ENCODE measurements around the gene PLAC1.
A peak's percentile ranks its signal among the peaks of the same experiment; 100 is the strongest.

PLAC1 gene

GRCh38 chrX:134562002-134562401, 96.3 kb downstream of the PLAC1 start:
- no CpG with 5 or more reads among the region's 2 CpGs for WGBS (ENCODE audit: insufficient coverage, insufficient read length)
- Histone ChIP-seq H3K4me1 (ENCODE audit: control insufficient read depth, insufficient read depth, low read length) (no peaks in the 10 kb centered on the region), H3K27ac (ENCODE audit: low read length) (no peak overlapping the region), H3K36me3 (ENCODE audit: control insufficient read depth, insufficient read depth, low read length) (no peaks in the 10 kb centered on the region), H3K27me3 (ENCODE audit: control insufficient read depth, insufficient read depth, low read length) (no peaks in the 10 kb centered on the region), H3K9me3 (ENCODE audit: control insufficient read depth, insufficient read depth, low read length) (no peaks in the 10 kb centered on the region), H3K4me3 (ENCODE audit: low read length) (no peak overlapping the region)
- no peak for DNase-seq (ENCODE audit: low read depth, low spot score)

GRCh38 chrX:134558133-134558532, 100.1 kb downstream of the PLAC1 start:
- no peak overlapping the region for H3K4me3 ChIP-seq (ENCODE audit: low read length)
- H3K27ac ChIP-seq (ENCODE audit: low read length) = no peak overlapping the region
- no peaks in the 10 kb centered on the region for H3K4me1 ChIP-seq (ENCODE audit: control insufficient read depth, insufficient read depth, low read length)
- no peaks in the 10 kb centered on the region for H3K36me3 ChIP-seq (ENCODE audit: control insufficient read depth, insufficient read depth, low read length)
- DNase-seq (ENCODE audit: low read depth, low spot score) = no peak
- no peaks in the 10 kb centered on the region for H3K9me3 ChIP-seq (ENCODE audit: control insufficient read depth, insufficient read depth, low read length)
- no peaks in the 10 kb centered on the region for H3K27me3 ChIP-seq (ENCODE audit: control insufficient read depth, insufficient read depth, low read length)
- no CpG with 5 or more reads among the region's 4 CpGs for WGBS (ENCODE audit: insufficient coverage, insufficient read length)

- no peak for DNase-seq (ENCODE audit: low read depth, low spot score)
- Histone ChIP-seq H3K9me3 (ENCODE audit: control insufficient read depth, insufficient read depth, low read length) (no peaks in the 10 kb centered on the region), H3K27ac (ENCODE audit: low read length) (no peak overlapping the region), H3K36me3 (ENCODE audit: control insufficient read depth, insufficient read depth, low read length) (no peaks in the 10 kb centered on the region), H3K4me1 (ENCODE audit: control insufficient read depth, insufficient read depth, low read length) (no peaks in the 10 kb centered on the region), H3K27me3 (ENCODE audit: control insufficient read depth, insufficient read depth, low read length) (peaks cover 10% of the 10 kb centered on the region), H3K4me3 (ENCODE audit: low read length) (no peak overlapping the region)
- no CpG with 5 or more reads among the region's 8 CpGs for WGBS (ENCODE audit: insufficient coverage, insufficient read length)
Observed at GRCh38 chrX:134554291-134554690, 104.0 kb downstream of the PLAC1 start.

GRCh38 chrX:134552351-134552750, 105.9 kb downstream of the PLAC1 start:
- Histone ChIP-seq H3K4me3 (ENCODE audit: low read length) (no peak overlapping the region), H3K27me3 (ENCODE audit: control insufficient read depth, insufficient read depth, low read length) (peaks cover 10% of the 10 kb centered on the region), H3K9me3 (ENCODE audit: control insufficient read depth, insufficient read depth, low read length) (no peaks in the 10 kb centered on the region), H3K4me1 (ENCODE audit: control insufficient read depth, insufficient read depth, low read length) (no peaks in the 10 kb centered on the region), H3K27ac (ENCODE audit: low read length) (no peak overlapping the region), H3K36me3 (ENCODE audit: control insufficient read depth, insufficient read depth, low read length) (no peaks in the 10 kb centered on the region)
- DNase-seq (ENCODE audit: low read depth, low spot score) = no peak
- WGBS (ENCODE audit: insufficient coverage, insufficient read length) = no CpG with 5 or more reads among the region's 5 CpGs

GRCh38 chrX:134551376-134552048, 106.8 kb downstream of the PLAC1 start:
- no CpG with 5 or more reads among the region's 22 CpGs for WGBS (ENCODE audit: insufficient coverage, insufficient read length)
- H3K27ac ChIP-seq (ENCODE audit: low read length) = no peak overlapping the region
- H3K27me3 ChIP-seq (ENCODE audit: control insufficient read depth, insufficient read depth, low read length) = peaks cover 10% of the 10 kb centered on the region
- no peak for DNase-seq (ENCODE audit: low read depth, low spot score)
- H3K4me3 ChIP-seq (ENCODE audit: low read length) = peak overlapping the region; percentile 9; the same call in 1 of the 2 replicates
- H3K9me3 ChIP-seq (ENCODE audit: control insufficient read depth, insufficient read depth, low read length) = no peaks in the 10 kb centered on the region
- no peaks in the 10 kb centered on the region for H3K4me1 ChIP-seq (ENCODE audit: control insufficient read depth, insufficient read depth, low read length)
- no peaks in the 10 kb centered on the region for H3K36me3 ChIP-seq (ENCODE audit: control insufficient read depth, insufficient read depth, low read length)

GRCh38 chrX:134548257-134549201, 109.7 kb downstream of the PLAC1 start:
- no peaks in the 10 kb centered on the region for H3K4me1 ChIP-seq (ENCODE audit: control insufficient read depth, insufficient read depth, low read length)
- H3K36me3 ChIP-seq (ENCODE audit: control insufficient read depth, insufficient read depth, low read length) = no peaks in the 10 kb centered on the region
- H3K4me3 ChIP-seq (ENCODE audit: low read length) = peak overlapping the region; percentile 62; the same call in 1 of the 2 replicates
- no peak for DNase-seq (ENCODE audit: low read depth, low spot score)
- no CpG with 5 or more reads among the region's 33 CpGs for WGBS (ENCODE audit: insufficient coverage, insufficient read length)
- no peak overlapping the region for H3K27ac ChIP-seq (ENCODE audit: low read length)
- H3K27me3 ChIP-seq (ENCODE audit: control insufficient read depth, insufficient read depth, low read length) = peaks cover 10% of the 10 kb centered on the region
- no peaks in the 10 kb centered on the region for H3K9me3 ChIP-seq (ENCODE audit: control insufficient read depth, insufficient read depth, low read length)

GRCh38 chrX:134547047-134547679, 111.1 kb downstream of the PLAC1 start:
- no CpG with 5 or more reads among the region's 7 CpGs for WGBS (ENCODE audit: insufficient coverage, insufficient read length)
- no peaks in the 10 kb centered on the region for H3K9me3 ChIP-seq (ENCODE audit: control insufficient read depth, insufficient read depth, low read length)
- peaks cover 10% of the 10 kb centered on the region for H3K27me3 ChIP-seq (ENCODE audit: control insufficient read depth, insufficient read depth, low read length)
- H3K4me3 ChIP-seq (ENCODE audit: low read length) = no peak overlapping the region
- no peaks in the 10 kb centered on the region for H3K36me3 ChIP-seq (ENCODE audit: control insufficient read depth, insufficient read depth, low read length)
- H3K27ac ChIP-seq (ENCODE audit: low read length) = no peak overlapping the region
- no peak for DNase-seq (ENCODE audit: low read depth, low spot score)
- H3K4me1 ChIP-seq (ENCODE audit: control insufficient read depth, insufficient read depth, low read length) = peaks cover 2% of the 10 kb centered on the region; the same call in 1 of the 2 replicates

- H3K9me3 ChIP-seq (ENCODE audit: control insufficient read depth, insufficient read depth, low read length) = no peaks in the 10 kb centered on the region
- H3K27me3 ChIP-seq (ENCODE audit: control insufficient read depth, insufficient read depth, low read length) = peaks cover 5% of the 10 kb centered on the region
- peaks cover 2% of the 10 kb centered on the region; the same call in 1 of the 2 replicates for H3K4me1 ChIP-seq (ENCODE audit: control insufficient read depth, insufficient read depth, low read length)
- no peak overlapping the region for H3K4me3 ChIP-seq (ENCODE audit: low read length)
- DNase-seq (ENCODE audit: low read depth, low spot score) = no peak
- WGBS (ENCODE audit: insufficient coverage, insufficient read length) = no CpG with 5 or more reads among the region's 35 CpGs
- no peak overlapping the region for H3K27ac ChIP-seq (ENCODE audit: low read length)
- no peaks in the 10 kb centered on the region for H3K36me3 ChIP-seq (ENCODE audit: control insufficient read depth, insufficient read depth, low read length)
Observed at GRCh38 chrX:134546187-134546586, 112.1 kb downstream of the PLAC1 start.

GRCh38 chrX:134545510-134545909, 112.8 kb downstream of the PLAC1 start:
- Histone ChIP-seq H3K4me1 (ENCODE audit: control insufficient read depth, insufficient read depth, low read length) (peaks cover 2% of the 10 kb centered on the region; the same call in 1 of the 2 replicates), H3K27ac (ENCODE audit: low read length) (no peak overlapping the region), H3K4me3 (ENCODE audit: low read length) (no peak overlapping the region), H3K36me3 (ENCODE audit: control insufficient read depth, insufficient read depth, low read length) (no peaks in the 10 kb centered on the region), H3K27me3 (ENCODE audit: control insufficient read depth, insufficient read depth, low read length) (peaks cover 4% of the 10 kb centered on the region), H3K9me3 (ENCODE audit: control insufficient read depth, insufficient read depth, low read length) (no peaks in the 10 kb centered on the region)
- WGBS (ENCODE audit: insufficient coverage, insufficient read length) = no CpG with 5 or more reads among the region's 20 CpGs
- no peak for DNase-seq (ENCODE audit: low read depth, low spot score)

GRCh38 chrX:134544513-134545151, 113.6 kb downstream of the PLAC1 start:
- Histone ChIP-seq H3K27ac (ENCODE audit: low read length) (no peak overlapping the region), H3K36me3 (ENCODE audit: control insufficient read depth, insufficient read depth, low read length) (no peaks in the 10 kb centered on the region), H3K4me3 (ENCODE audit: low read length) (peak overlapping the region; percentile 58; the same call in 1 of the 2 replicates), H3K9me3 (ENCODE audit: control insufficient read depth, insufficient read depth, low read length) (no peaks in the 10 kb centered on the region), H3K27me3 (ENCODE audit: control insufficient read depth, insufficient read depth, low read length) (no peaks in the 10 kb centered on the region), H3K4me1 (ENCODE audit: control insufficient read depth, insufficient read depth, low read length) (peaks cover 2% of the 10 kb centered on the region; the same call in 1 of the 2 replicates)
- no peak for DNase-seq (ENCODE audit: low read depth, low spot score)
- no CpG with 5 or more reads among the region's 52 CpGs for WGBS (ENCODE audit: insufficient coverage, insufficient read length)
